Measurements from ENCODE around the gene TVP23C. TPM values are rescaled to one million over a fixed set of nuclear protein-coding genes. Genes with fewer than 3 reads are reported as not detected.

Gene TVP23C
- total RNA-seq, 1 donor from 2014 or later, result 16.1 TPM

DNA sequence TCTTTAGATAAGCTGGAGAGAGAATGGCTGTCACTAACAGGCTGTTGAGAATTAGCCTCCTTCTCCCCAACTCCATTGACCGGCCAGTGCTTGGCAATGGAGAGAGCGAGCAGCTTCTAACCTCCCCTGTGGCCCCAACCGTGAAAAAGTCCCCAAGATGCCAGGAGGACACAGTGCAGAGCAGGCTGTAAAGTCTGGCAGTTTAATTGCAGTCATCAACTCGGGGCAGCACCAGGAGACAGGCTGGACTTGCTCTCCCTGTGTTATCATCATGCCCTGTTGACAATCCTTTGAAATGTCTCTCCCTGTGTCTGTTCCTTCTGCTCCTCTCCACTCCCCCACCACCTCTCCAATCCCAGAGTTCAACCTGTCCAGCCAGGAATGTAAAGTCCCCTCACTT is 95.2 kb downstream of the TVP23C start:
- DNase-seq, result no peak
- no peak overlapping the region for H3K4me3 Mint-ChIP-seq
- no peaks in the 10 kb centered on the region for H3K27me3 Mint-ChIP-seq
- no peak for ATAC-seq (ENCODE audit: low read depth)
- ChIA-PET CTCF (no interaction called here), POLR2A (no interaction called here)
- no peaks in the 10 kb centered on the region for H3K36me3 Mint-ChIP-seq (ENCODE audit: low read depth)
- H3K4me1 Mint-ChIP-seq, result no peaks in the 10 kb centered on the region
- intact Hi-C loops (cut with micrococcal nuclease), result no loop called here
- no peaks in the 10 kb centered on the region for H3K9me3 Mint-ChIP-seq
- H3K27ac Mint-ChIP-seq, result no peak overlapping the region
- TF ChIP-seq, protein P1, sequence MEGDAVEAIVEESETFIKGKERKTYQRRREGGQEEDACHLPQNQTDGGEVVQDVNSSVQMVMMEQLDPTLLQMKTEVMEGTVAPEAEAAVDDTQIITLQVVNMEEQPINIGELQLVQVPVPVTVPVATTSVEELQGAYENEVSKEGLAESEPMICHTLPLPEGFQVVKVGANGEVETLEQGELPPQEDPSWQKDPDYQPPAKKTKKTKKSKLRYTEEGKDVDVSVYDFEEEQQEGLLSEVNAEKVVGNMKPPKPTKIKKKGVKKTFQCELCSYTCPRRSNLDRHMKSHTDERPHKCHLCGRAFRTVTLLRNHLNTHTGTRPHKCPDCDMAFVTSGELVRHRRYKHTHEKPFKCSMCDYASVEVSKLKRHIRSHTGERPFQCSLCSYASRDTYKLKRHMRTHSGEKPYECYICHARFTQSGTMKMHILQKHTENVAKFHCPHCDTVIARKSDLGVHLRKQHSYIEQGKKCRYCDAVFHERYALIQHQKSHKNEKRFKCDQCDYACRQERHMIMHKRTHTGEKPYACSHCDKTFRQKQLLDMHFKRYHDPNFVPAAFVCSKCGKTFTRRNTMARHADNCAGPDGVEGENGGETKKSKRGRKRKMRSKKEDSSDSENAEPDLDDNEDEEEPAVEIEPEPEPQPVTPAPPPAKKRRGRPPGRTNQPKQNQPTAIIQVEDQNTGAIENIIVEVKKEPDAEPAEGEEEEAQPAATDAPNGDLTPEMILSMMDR (IDR thresholded peaks at IDR 0.05), result no peak

GRCh38 chr17:15467592-15467991 is 95.7 kb downstream of the TVP23C start, which contains the start of gene CDRT4:
Gene CDRT4 (minus strand): TSS chr17:15467621. CDS start chr17:15440238, 27,383 bp downstream.
- no peak within 1 kb of the TSS for H3K27ac Mint-ChIP-seq
- H3K9me3 Mint-ChIP-seq, result no peaks in the 10 kb centered on the region
- TF ChIP-seq, protein P1 (IDR thresholded peaks at IDR 0.05), result no peak
- CTCF ChIA-PET, result no interaction called here
- intact Hi-C loops (cut with micrococcal nuclease), result no loop called here
- POLR2A ChIA-PET, result no interaction called here
- ATAC-seq (ENCODE audit: low read depth) (no peak), DNase-seq (no peak)
- H3K27me3 Mint-ChIP-seq, result no peaks in the 10 kb centered on the region
- H3K36me3 Mint-ChIP-seq (ENCODE audit: low read depth), result no peaks in the 10 kb centered on the region
- H3K4me3 Mint-ChIP-seq, result no peak within 1 kb of the TSS
- H3K4me1 Mint-ChIP-seq, result no peaks in the 10 kb centered on the region

DNA sequence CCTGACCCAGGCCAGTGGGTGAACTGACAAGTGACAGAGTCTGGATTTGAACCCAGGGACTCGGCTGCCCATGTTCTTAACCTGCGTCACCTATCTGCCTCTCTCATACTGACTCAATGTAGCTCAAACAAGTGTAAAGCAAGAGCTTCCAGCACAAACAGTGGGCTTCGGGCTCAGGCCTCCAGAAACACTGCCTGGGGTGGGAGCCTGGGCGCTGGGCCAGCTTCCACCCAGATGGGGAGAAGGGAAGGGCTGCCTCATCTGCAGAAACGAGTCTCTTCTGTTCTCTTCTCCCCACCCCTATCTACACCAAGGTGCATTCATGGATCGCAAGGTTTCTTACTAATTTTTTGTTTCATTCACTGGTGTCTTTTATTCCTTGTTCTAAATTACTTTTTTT is 97.2 kb downstream of the TVP23C start:
- H3K4me1 Mint-ChIP-seq, result no peaks in the 10 kb centered on the region
- intact Hi-C loops (cut with micrococcal nuclease), result no loop called here
- H3K9me3 Mint-ChIP-seq, result no peaks in the 10 kb centered on the region
- POLR2A ChIA-PET, result no interaction called here
- H3K36me3 Mint-ChIP-seq (ENCODE audit: low read depth), result no peaks in the 10 kb centered on the region
- H3K27me3 Mint-ChIP-seq, result no peaks in the 10 kb centered on the region
- H3K27ac Mint-ChIP-seq, result no peak overlapping the region
- ATAC-seq (ENCODE audit: low read depth) (no peak), DNase-seq (no peak)
- H3K4me3 Mint-ChIP-seq, result no peak overlapping the region
- TF ChIP-seq, protein P1 (IDR thresholded peaks at IDR 0.05), result no peak
- CTCF ChIA-PET, result no interaction called here

- intact Hi-C loops (cut with micrococcal nuclease), result no loop called here
- ATAC-seq (ENCODE audit: low read depth) (no peak), DNase-seq (no peak)
- TF ChIP-seq, protein P1 (IDR thresholded peaks at IDR 0.05), result no peak
- no peaks in the 10 kb centered on the region for H3K4me1 Mint-ChIP-seq
- H3K27ac Mint-ChIP-seq, result no peak overlapping the region
- ChIA-PET CTCF (no interaction called here), POLR2A (no interaction called here)
- no peak overlapping the region for H3K4me3 Mint-ChIP-seq
- no peaks in the 10 kb centered on the region for H3K36me3 Mint-ChIP-seq (ENCODE audit: low read depth)
- H3K9me3 Mint-ChIP-seq, result no peaks in the 10 kb centered on the region
- H3K27me3 Mint-ChIP-seq, result no peaks in the 10 kb centered on the region
Measured at GRCh38 chr17:15465045-15465701, 98.1 kb downstream of the TVP23C start.

DNA sequence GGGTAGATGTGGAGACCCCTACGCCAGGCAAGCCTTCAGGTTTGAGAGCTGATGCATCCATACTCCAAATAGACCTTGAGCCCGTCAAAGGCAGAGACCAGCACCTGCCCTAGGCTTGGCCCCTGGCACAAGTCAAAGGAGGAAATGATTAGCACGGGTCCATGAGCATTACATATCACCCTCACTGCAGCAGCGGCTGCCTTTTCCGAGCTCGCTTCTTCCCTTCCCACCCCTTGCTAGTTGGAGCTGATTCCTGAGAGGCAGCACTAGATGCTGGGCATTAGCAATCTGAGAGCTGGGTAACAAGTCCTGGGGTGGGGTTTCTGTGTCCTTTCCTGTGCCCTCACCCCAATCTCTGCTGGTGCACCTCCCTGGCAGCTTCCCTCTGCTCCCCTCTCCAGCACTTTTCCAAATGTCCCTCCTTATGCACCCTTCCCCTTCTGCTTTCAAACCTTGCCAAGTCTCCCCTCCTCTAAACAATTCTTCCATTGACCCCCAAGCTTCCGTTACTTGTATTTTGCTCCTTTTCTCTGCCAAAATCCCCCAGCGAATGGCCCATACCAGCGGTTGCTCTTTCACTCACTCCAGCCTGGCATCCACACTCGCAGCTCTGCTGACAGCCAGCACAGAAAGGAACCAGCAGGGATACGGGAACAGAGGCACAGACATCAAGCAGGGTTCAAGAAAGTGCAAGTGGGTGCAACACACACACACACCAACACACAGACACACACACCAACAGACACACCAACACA is 98.9 kb downstream of the TVP23C start:
- TF ChIP-seq, protein P1 (IDR thresholded peaks at IDR 0.05), result no peak
- Mint-ChIP-seq H3K36me3 (ENCODE audit: low read depth) (no peaks in the 10 kb centered on the region), H3K27me3 (no peaks in the 10 kb centered on the region), H3K27ac (no peak overlapping the region), H3K9me3 (no peaks in the 10 kb centered on the region), H3K4me3 (no peak overlapping the region), H3K4me1 (no peaks in the 10 kb centered on the region)
- DNase-seq (no peak), ATAC-seq (ENCODE audit: low read depth) (no peak)
- ChIA-PET CTCF (interaction anchor here (1.0 kb wide), 1 partner anchor 10 kb away, joined by 3 read pairs; no protein-coding TSS in a partner anchor), POLR2A (no interaction called here)
- intact Hi-C loops (cut with micrococcal nuclease), result no loop called here
